HepG2 (cell line): ENCODE results near the gene KLHL35. TPM values are rescaled to one million over a fixed set of nuclear protein-coding genes. Genes with fewer than 3 reads are reported as not detected.
A peak's percentile ranks its signal among the peaks of the same experiment; 100 is the strongest.

Experiments used
- ATAC-seq: fragments of 200-7000 bp; cut with Tn5 transposase; 3 replicates; pipeline ENCODE4 v1.9.1; 2020; ENCODE audit warnings: mild to moderate bottlenecking, moderate library complexity
- BruUV-seq: library from RNA; stranded (reverse); fragments of 400-500 nt; replicated peaks from 2 replicates; lab custom pipeline; 2021; lab: Mats Ljungman, UMichigan
- CTCF ChIA-PET: fragments of 300-600 bp; formaldehyde crosslinking; extraction: SDS; loops from one replicate; lab custom pipeline; 2021; ENCODE audit warnings: low total read pairs, inconsistent platforms, low intra/inter-chr PET ratio; lab: Yijun Ruan, JAX
- POLR2A ChIA-PET: fragments of 350-600 bp; sonication (Branson Sonifier 250); formaldehyde crosslinking; loops from one replicate; lab custom pipeline; 2020; ENCODE audit warnings: antibody characterized with exemption, inconsistent platforms; lab: Yijun Ruan, JAX
- DNase-seq: peaks from one replicate; pipeline ENCODE4 v3.0.0-alpha.2; 2015; ENCODE audit warnings: low spot score
- FAIRE-seq: peaks from 3 replicates; lab custom pipeline; 2011; peaks lifted over from hg19 to GRCh38; lab: Jason Lieb, UNC
- H2AFZ ChIP-seq: one replicate; pipeline ENCODE4 v1.6.1; 2011; ENCODE audit warnings: low read length, inconsistent platforms
- H3K27ac ChIP-seq: fragments of 300-600 bp; 3 replicates; pipeline ENCODE4 v1.8.0; 2011; ENCODE audit warnings: mixed run types, mild to moderate bottlenecking, mixed read lengths, low read length, inconsistent platforms; ENCODE audit not compliant: insufficient read depth; ENCODE audit errors: extremely low read length
- H3K27me3 ChIP-seq, 2 experiments: fragments of 200-600 bp in 1 of 2; 2 replicates in 1 of 2; 3 replicates in 1 of 2; pipeline versions ENCODE4 v1.6.0 to v1.8.0; 2011; ENCODE audit warnings: low read length in 2 of 2, mild to moderate bottlenecking in 2 of 2, moderate library complexity in 2 of 2, inconsistent platforms in 1 of 2; ENCODE audit not compliant: insufficient read depth in 2 of 2, control insufficient read depth in 1 of 2
- H3K36me3 ChIP-seq, 2 experiments: fragments of 200-600 bp in 1 of 2; replicated peaks in 1 of 2; 2 replicates in 1 of 2; 3 replicates in 1 of 2; pipeline versions ENCODE4 v1.5.1 to v1.8.0; 2011; ENCODE audit warnings: low read length in 2 of 2, inconsistent platforms in 1 of 2; ENCODE audit not compliant: insufficient read depth in 2 of 2, control insufficient read depth in 1 of 2
- H3K4me1 ChIP-seq: 2 replicates; pipeline ENCODE4 v1.5.1; 2012; ENCODE audit warnings: low read length, inconsistent platforms; ENCODE audit not compliant: insufficient read depth
- H3K4me2 ChIP-seq: 2 replicates; pipeline ENCODE4 v1.6.0; 2011; ENCODE audit warnings: low read depth, low read length, inconsistent platforms
- H3K4me3 ChIP-seq, 3 experiments: fragments of 200-600 bp in 1 of 3; sonication (generic), shearing (Covaris generic) in 1 of 3; replicated peaks in 1 of 3; 2 replicates each; pipeline ENCODE4 v1.5.1; 2011 to 2016; ENCODE audit warnings: low read length in 3 of 3, inconsistent platforms in 2 of 3, low read depth in 2 of 3, mild to moderate bottlenecking in 2 of 3, control low read depth in 1 of 3, mixed read lengths in 1 of 3; ENCODE audit not compliant: insufficient read depth in 1 of 3
- H3K79me2 ChIP-seq: one replicate; pipeline ENCODE4 v1.6.1; 2011; ENCODE audit warnings: low read length, inconsistent platforms; ENCODE audit not compliant: insufficient read depth
- H3K9ac ChIP-seq: 2 replicates; pipeline ENCODE4 v1.6.0; 2011; ENCODE audit warnings: mild to moderate bottlenecking, low read depth, low read length, inconsistent platforms; ENCODE audit not compliant: insufficient read depth
- H3K9me3 ChIP-seq: 2 replicates; pipeline ENCODE4 v1.5.1; 2012; ENCODE audit warnings: mild to moderate bottlenecking, low read length
- H4K20me1 ChIP-seq: 2 replicates; pipeline ENCODE4 v1.6.0; 2011; ENCODE audit warnings: inconsistent platforms, mild to moderate bottlenecking, low read length, moderate library complexity; ENCODE audit not compliant: insufficient read depth
- DPF2 ChIP-seq: sonication (generic); formaldehyde crosslinking; IDR thresholded peaks from 2 replicates; pipeline ENCODE4 v1.4.0; 2020; ENCODE audit warnings: mild to moderate bottlenecking, low read depth, missing genetic modification reagents, borderline replicate concordance
- FOXA1 ChIP-seq, 2 experiments: fragments of 450-650 bp in 1 of 2; sonication (generic) in 1 of 2; formaldehyde crosslinking in 1 of 2; IDR thresholded peaks; 2 replicates each; pipeline versions ENCODE4 v1.4.0 to v1.6.1; 2016 to 2020; ENCODE audit warnings: missing genetic modification reagents in 1 of 2
- FOXJ3 ChIP-seq: sonication (generic); formaldehyde crosslinking; IDR thresholded peaks from 2 replicates; pipeline ENCODE4 v1.4.0; 2020; ENCODE audit warnings: missing genetic modification reagents, mild to moderate bottlenecking, borderline replicate concordance
- GPN1 ChIP-seq: sonication (generic); formaldehyde crosslinking; IDR thresholded peaks from 2 replicates; pipeline ENCODE4 v1.5.1; 2020; ENCODE audit warnings: missing genetic modification reagents, borderline replicate concordance
- HDAC1 ChIP-seq: sonication (generic); formaldehyde crosslinking; IDR thresholded peaks from 2 replicates; pipeline ENCODE4 v1.5.1; 2020; ENCODE audit warnings: mild to moderate bottlenecking, missing genetic modification reagents
- HDAC6 ChIP-seq: fragments of 200-600 bp; sonication (generic); IDR thresholded peaks from 2 replicates; pipeline ENCODE4 v1.7.0; 2017; ENCODE audit warnings: mild to moderate bottlenecking, antibody characterized with exemption, low read length, low read depth
- KDM1A ChIP-seq: IDR thresholded peaks from 2 replicates; pipeline ENCODE4 v1.6.1; 2016; ENCODE audit warnings: missing compliant biosample characterization
- MATR3 ChIP-seq: sonication (generic); formaldehyde crosslinking; IDR thresholded peaks from 2 replicates; pipeline ENCODE4 v1.4.0; 2020; ENCODE audit warnings: missing genetic modification reagents
- MTA3 ChIP-seq: sonication (generic); formaldehyde crosslinking; IDR thresholded peaks from 2 replicates; pipeline ENCODE4 v1.4.0; 2020; ENCODE audit warnings: missing genetic modification reagents
- ONECUT2 ChIP-seq: sonication (generic); formaldehyde crosslinking; IDR thresholded peaks from 2 replicates; pipeline ENCODE4 v1.4.0; 2020; ENCODE audit warnings: missing genetic modification reagents
- PATZ1 ChIP-seq: sonication (generic); formaldehyde crosslinking; IDR thresholded peaks from 2 replicates; pipeline ENCODE4 v1.4.0; 2020; ENCODE audit warnings: missing genetic modification reagents
- SAP130 ChIP-seq: IDR thresholded peaks from 2 replicates; pipeline ENCODE4 v1.6.1; 2016; ENCODE audit warnings: low read depth
- SKI ChIP-seq: fragments of 450-650 bp; IDR thresholded peaks from one replicate; pipeline ENCODE4 v1.6.1; 2018; ENCODE audit warnings: mild to moderate bottlenecking; ENCODE audit not compliant: partially characterized antibody
- U2AF2 ChIP-seq: fragments of 200-400 bp; formaldehyde crosslinking; IDR thresholded peaks from 2 replicates; pipeline ENCODE4 v1.6.1; 2017; ENCODE audit warnings: low read depth, mild to moderate bottlenecking, low read length
- ZFP1 ChIP-seq: IDR thresholded peaks from 2 replicates; pipeline ENCODE4 v1.6.1; 2016
- ZNF251 ChIP-seq: sonication (generic); formaldehyde crosslinking; IDR thresholded peaks from 2 replicates; pipeline ENCODE4 v1.9.0; 2021; ENCODE audit warnings: mild to moderate bottlenecking, missing genetic modification reagents
- WGBS: methylation state at CpG from one replicate; pipeline ENCODE4 v1.1.6; 2017; ENCODE audit warnings: low lambda C conversion rate; 5-methylcytosine and 5-hydroxymethylcytosine counted together
- in situ Hi-C: cut with HindIII; loops from 2 replicates; pipeline ENCODE4 v1.10.0; 2017; ENCODE audit warnings: low pct_unique_long_range_greater_than_20kb; ENCODE audit not compliant: extremely low pct_ligation_motif_present
- intact Hi-C: fragments of 100-400 bp; cut with micrococcal nuclease; formaldehyde crosslinking; loops from one replicate; pipeline ENCODE4 v1.10.0; 2022; ENCODE audit not compliant: unreplicated experiment
- polyA plus RNA-seq, 8 experiments: library from polyadenylated mRNA; depleted of rRNA in 3 of 8; stranded (reverse) in 7 of 8; unstranded in 1 of 8; fragments of >200 nt; fragmentation: Illumina TruSeq in 4 of 8; extraction: Trizol in 4 of 8; gene quantifications; 2 replicates each; pipeline versions ENCODE4 v1.2.1 to v1.2.3, GENCODE V29; 2011 to 2016; ENCODE audit warnings: low read depth in 4 of 8, missing spikeins in 1 of 8, mixed read lengths in 1 of 8; ENCODE audit not compliant: insufficient read depth in 1 of 8
- total RNA-seq, 5 experiments: library from RNA; depleted of rRNA; stranded (reverse); fragments of >200 nt; fragmentation: Illumina TruSeq; extraction: Trizol; gene quantifications; 2 replicates each; pipeline ENCODE4 v1.2.3, GENCODE V29; 2016; ENCODE audit warnings: low read depth in 1 of 5
- TF ChIP-seq, protein P1 (sequence below): sonication (generic); formaldehyde crosslinking; IDR thresholded peaks from 2 replicates; pipeline ENCODE4 v1.4.0; 2020; ENCODE audit warnings: mild to moderate bottlenecking, missing genetic modification reagents

KLHL35 gene
- total and polyA plus RNA-seq, 2 of the 13 experiments (the other 11 are each of a cell fraction or from before 2014, with no cell fraction given) = not detected

DNA sequence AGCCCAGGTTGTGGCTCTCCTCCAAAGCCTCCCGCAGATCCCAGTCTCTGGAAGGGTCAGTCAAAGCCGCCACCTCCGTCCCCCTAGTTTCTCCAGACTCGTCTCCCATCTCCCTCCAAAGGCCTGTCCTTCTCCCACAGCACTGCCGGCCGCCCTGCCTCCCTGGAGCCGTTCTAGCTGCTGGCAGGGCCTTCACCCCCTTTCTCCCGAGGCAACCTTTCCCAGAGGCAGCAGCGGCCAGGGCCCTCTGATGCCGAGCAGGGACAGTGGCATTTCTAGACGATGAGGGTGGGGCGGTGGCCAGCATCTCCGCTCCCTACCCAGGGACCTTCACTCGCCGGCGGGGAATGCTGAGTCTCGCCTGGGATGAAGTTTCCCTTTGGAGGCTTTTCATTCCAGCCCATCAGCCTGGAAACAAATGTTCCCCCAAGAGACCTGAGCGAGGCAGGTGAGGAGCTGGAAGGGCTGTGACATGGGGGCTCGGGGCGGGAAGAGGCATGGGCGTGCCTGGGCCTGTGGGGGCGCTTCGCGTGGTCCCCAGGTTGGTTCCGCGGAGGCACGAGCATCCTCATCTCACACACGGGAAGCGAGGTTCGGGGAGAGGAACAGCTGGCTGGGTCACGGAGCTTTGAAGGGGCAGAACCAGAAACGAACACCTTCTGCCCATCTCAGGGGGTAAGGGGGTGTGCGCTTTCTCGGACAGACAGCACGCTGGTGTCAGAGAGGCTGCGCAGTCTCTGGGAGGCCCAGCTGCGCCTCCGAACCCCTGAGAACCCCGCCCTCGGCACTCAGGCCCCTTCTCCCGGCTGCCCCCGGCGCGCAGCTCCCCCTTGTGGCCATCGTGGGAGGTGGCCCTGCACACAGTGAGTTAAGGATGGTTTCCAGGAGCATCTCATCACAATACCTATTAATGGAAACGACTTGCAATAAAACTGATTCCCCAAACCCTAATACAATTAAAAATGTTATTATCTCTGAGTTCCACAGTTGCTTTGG lies 18.1 kb upstream of the KLHL35 start (continued):
- TF ChIP-seq PATZ1 = peak; percentile 41; the same call in 1 of the 2 replicates
- TF ChIP-seq, all 625 proteins: peak for 6

DNA sequence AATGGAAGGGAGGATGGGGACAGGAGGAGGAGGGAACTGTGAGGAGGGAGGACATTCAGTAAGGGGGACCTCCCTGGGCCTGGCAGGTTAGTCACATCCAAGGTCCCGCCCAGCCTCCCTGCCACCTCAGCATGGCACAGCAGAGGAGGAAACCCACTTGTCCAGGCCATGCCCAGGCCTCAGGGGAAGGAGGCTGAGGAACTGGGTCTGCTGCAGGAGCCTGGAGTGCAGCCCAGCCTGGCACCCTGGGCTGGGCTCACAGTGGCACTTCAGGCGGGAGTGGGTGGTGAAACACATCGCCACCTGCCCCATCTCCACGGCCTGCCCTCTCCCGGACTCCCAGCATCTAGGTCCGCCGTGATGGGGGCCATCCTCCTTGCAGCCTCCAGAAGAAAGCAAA lies 17.2 kb upstream of the KLHL35 start:
- CTCF ChIA-PET = no interaction called here
- BruUV-seq = no TSS peak
- TF ChIP-seq U2AF2 (no peak), ZFP1 (CRISPR knock-in tag) (no peak), MTA3 (no peak), HDAC1 (no peak), SAP130 (CRISPR knock-in tag) (no peak), KDM1A (no peak), FOXA1 (IDR thresholded peaks at IDR 0.05) (no peak), FOXA1 (CRISPR knock-in tag; IDR thresholded peaks at IDR 0.05) (no peak), FOXJ3 (CRISPR knock-in tag) (no peak), MATR3 (CRISPR knock-in tag) (no peak), DPF2 (CRISPR knock-in tag) (no peak), ONECUT2 (CRISPR knock-in tag) (no peak), ZNF251 (CRISPR knock-in tag) (no peak), SKI (no peak), GPN1 (CRISPR knock-in tag) (no peak), HDAC6 (no peak)
- TF ChIP-seq, protein P1, sequence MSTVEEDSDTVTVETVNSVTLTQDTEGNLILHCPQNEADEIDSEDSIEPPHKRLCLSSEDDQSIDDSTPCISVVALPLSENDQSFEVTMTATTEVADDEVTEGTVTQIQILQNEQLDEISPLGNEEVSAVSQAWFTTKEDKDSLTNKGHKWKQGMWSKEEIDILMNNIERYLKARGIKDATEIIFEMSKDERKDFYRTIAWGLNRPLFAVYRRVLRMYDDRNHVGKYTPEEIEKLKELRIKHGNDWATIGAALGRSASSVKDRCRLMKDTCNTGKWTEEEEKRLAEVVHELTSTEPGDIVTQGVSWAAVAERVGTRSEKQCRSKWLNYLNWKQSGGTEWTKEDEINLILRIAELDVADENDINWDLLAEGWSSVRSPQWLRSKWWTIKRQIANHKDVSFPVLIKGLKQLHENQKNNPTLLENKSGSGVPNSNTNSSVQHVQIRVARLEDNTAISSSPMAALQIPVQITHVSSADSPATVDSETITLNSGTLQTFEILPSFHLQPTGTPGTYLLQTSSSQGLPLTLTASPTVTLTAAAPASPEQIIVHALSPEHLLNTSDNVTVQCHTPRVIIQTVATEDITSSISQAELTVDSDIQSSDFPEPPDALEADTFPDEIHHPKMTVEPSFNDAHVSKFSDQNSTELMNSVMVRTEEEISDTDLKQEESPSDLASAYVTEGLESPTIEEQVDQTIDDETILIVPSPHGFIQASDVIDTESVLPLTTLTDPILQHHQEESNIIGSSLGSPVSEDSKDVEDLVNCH (CRISPR knock-in tag) = no peak

More for the DNA sequence above, 17.2 kb upstream of the KLHL35 start:
- Histone ChIP-seq H3K4me2 (no peak overlapping the region), H3K79me2 (no peaks in the 10 kb centered on the region), H3K27ac (no peak overlapping the region), H3K9ac (no peak overlapping the region), H3K27me3 (no peaks in the 10 kb centered on the region), H3K4me1 (no peaks in the 10 kb centered on the region), H3K9me3 (no peaks in the 10 kb centered on the region), H3K36me3 (peaks cover 29 to 39% of the 10 kb centered on the region in 2 experiments; a peak in 4 of 5 replicates), H2AFZ (no peak overlapping the region), H3K4me3 (no peak overlapping the region), H4K20me1 (no peaks in the 10 kb centered on the region)
- no peak for ATAC-seq
- intact Hi-C loops = no loop called here
- in situ Hi-C loops = no loop called here
- no peak for DNase-seq
- 100% methylated on average over 1 of the region's 7 CpGs for WGBS
- no peak for FAIRE-seq
- POLR2A ChIA-PET = no interaction called here
